DOHH2 (cell line): ENCODE data around the gene PTPRZ1.

Experiments used
- H3F3A ChIP-seq: fragments of 200-600 bp; sonication (generic), shearing (Covaris generic); 2 replicates; pipeline ENCODE4 v1.6.0; 2016; ENCODE audit warnings: antibody characterized with exemption, mild to moderate bottlenecking; ENCODE audit not compliant: control insufficient read depth, insufficient read depth
- H3K27ac ChIP-seq: fragments of 200-600 bp; sonication (generic); 2 replicates; pipeline ENCODE4 v1.5.1; 2014; ENCODE audit warnings: low read depth, mild to moderate bottlenecking, low read length, moderate library complexity
- H3K27me3 ChIP-seq: fragments of 200-600 bp; sonication (generic); 2 replicates; pipeline ENCODE4 v1.6.1; 2014; ENCODE audit warnings: mild to moderate bottlenecking, low read length, mixed read lengths; ENCODE audit not compliant: control insufficient read depth
- H3K36me3 ChIP-seq: fragments of 200-600 bp; sonication (generic); 2 replicates; pipeline ENCODE4 v1.6.1; 2014; ENCODE audit warnings: mild to moderate bottlenecking, low read length, moderate library complexity, mixed read lengths; ENCODE audit not compliant: control insufficient read depth
- H3K4me1 ChIP-seq: fragments of 200-600 bp; sonication (generic); 2 replicates; pipeline ENCODE4 v1.6.1; 2014; ENCODE audit warnings: mild to moderate bottlenecking, low read length, mixed read lengths; ENCODE audit not compliant: control insufficient read depth
- H3K4me2 ChIP-seq: fragments of 200-600 bp; sonication (generic); 2 replicates; pipeline ENCODE4 v1.6.0; 2014; ENCODE audit warnings: mild to moderate bottlenecking, low read length, moderate library complexity
- H3K4me3 ChIP-seq: fragments of 200-600 bp; sonication (generic); 2 replicates; pipeline ENCODE4 v1.5.1; 2014; ENCODE audit warnings: mild to moderate bottlenecking, low read length, mixed read lengths
- H3K79me2 ChIP-seq: fragments of 200-600 bp; sonication (generic); 2 replicates; pipeline ENCODE4 v1.6.1; 2014; ENCODE audit warnings: mild to moderate bottlenecking, low read length, mixed read lengths; ENCODE audit not compliant: control insufficient read depth
- H3K9me2 ChIP-seq: fragments of 200-600 bp; sonication (generic); replicated peaks from 2 replicates; pipeline ENCODE4 v1.6.1; 2014; ENCODE audit warnings: mild to moderate bottlenecking, low read length, mixed read lengths; ENCODE audit not compliant: control insufficient read depth
- H3K9me3 ChIP-seq: fragments of 200-600 bp; sonication (generic); 2 replicates; pipeline ENCODE4 v1.6.1; 2014; ENCODE audit warnings: antibody characterized with exemption, low read length, mixed read lengths; ENCODE audit not compliant: control insufficient read depth, insufficient read depth
- H4K20me1 ChIP-seq: fragments of 200-600 bp; sonication (generic); 2 replicates; pipeline ENCODE4 v1.6.0; 2014; ENCODE audit warnings: low read depth, mild to moderate bottlenecking, antibody characterized with exemption, low read length, moderate library complexity; ENCODE audit not compliant: control insufficient read depth, insufficient read depth
- EZH2phosphoT487 ChIP-seq: fragments of 200-600 bp; sonication (generic); IDR thresholded peaks from 2 replicates; pipeline ENCODE4 v1.6.1; 2017; ENCODE audit warnings: borderline replicate concordance, mild to moderate bottlenecking, antibody characterized with exemption, low read length, moderate library complexity, mixed read lengths
- TF ChIP-seq, protein P1 (sequence below): fragments of 200-600 bp; sonication (generic); IDR thresholded peaks from one replicate; pipeline ENCODE4 v1.5.1; 2014; ENCODE audit warnings: antibody characterized with exemption, mild to moderate bottlenecking, low read depth, low read length; ENCODE audit not compliant: poor library complexity, severe bottlenecking

PTPRZ1 gene

DNA sequence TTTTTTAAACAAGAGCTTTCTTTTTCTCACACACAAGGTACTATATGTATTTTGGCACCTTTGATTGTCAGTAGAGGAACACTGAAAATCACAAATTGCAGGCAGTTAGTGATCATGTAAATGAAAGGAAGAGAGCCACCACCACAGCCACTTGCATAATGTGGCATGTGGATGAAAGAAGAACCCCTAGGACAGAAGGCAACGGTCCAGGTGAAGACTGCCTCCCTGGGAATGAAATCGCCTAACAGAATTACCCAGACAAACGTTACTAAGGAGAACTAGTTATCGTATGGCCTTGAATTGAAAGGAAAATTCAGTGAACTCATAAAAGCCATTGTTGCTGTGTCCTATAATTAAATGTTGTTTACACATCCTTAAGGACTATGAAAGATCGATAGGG, 41.2 kb upstream of the PTPRZ1 start:
- TF ChIP-seq EZH2phosphoT487, result no peak
- TF ChIP-seq, protein P1, sequence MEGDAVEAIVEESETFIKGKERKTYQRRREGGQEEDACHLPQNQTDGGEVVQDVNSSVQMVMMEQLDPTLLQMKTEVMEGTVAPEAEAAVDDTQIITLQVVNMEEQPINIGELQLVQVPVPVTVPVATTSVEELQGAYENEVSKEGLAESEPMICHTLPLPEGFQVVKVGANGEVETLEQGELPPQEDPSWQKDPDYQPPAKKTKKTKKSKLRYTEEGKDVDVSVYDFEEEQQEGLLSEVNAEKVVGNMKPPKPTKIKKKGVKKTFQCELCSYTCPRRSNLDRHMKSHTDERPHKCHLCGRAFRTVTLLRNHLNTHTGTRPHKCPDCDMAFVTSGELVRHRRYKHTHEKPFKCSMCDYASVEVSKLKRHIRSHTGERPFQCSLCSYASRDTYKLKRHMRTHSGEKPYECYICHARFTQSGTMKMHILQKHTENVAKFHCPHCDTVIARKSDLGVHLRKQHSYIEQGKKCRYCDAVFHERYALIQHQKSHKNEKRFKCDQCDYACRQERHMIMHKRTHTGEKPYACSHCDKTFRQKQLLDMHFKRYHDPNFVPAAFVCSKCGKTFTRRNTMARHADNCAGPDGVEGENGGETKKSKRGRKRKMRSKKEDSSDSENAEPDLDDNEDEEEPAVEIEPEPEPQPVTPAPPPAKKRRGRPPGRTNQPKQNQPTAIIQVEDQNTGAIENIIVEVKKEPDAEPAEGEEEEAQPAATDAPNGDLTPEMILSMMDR, result no peak
- Histone ChIP-seq H3K9me3 (no peaks in the 10 kb centered on the region), H3K4me3 (no peak overlapping the region), H3F3A (no peaks in the 10 kb centered on the region), H4K20me1 (no peaks in the 10 kb centered on the region), H3K9me2 (no peaks in the 10 kb centered on the region), H3K36me3 (no peaks in the 10 kb centered on the region), H3K4me2 (no peak overlapping the region), H3K27me3 (no peaks in the 10 kb centered on the region), H3K79me2 (no peaks in the 10 kb centered on the region), H3K27ac (no peak overlapping the region), H3K4me1 (no peaks in the 10 kb centered on the region)

DNA sequence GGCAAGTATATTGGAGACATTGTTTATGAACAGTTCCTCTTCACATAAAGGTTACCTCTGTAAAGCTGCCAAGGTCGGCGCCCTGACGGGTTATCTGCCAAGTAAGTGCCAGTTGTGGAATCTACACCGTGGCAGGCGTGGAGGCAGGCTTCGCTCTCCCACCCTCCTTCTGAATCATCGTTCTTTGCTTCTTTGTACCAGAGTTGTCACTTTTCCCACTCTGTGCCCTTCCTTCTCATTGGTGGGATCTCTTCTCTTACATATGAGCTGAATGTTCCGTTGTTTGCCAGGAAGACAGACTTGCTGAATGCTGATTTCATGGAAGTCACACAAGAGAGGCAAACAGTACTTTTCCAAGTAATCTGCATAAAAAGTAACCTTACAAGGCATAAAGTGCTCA, 40.6 kb upstream of the PTPRZ1 start:
- H3K4me1 ChIP-seq, result no peaks in the 10 kb centered on the region
- no peak overlapping the region for H3K4me2 ChIP-seq
- no peak overlapping the region for H3K4me3 ChIP-seq
- TF ChIP-seq, protein P1, result no peak
- no peak for TF ChIP-seq EZH2phosphoT487
- no peaks in the 10 kb centered on the region for H3K79me2 ChIP-seq
- H3K36me3 ChIP-seq, result no peaks in the 10 kb centered on the region
- no peaks in the 10 kb centered on the region for H3K9me3 ChIP-seq
- no peak overlapping the region for H3K27ac ChIP-seq
- no peaks in the 10 kb centered on the region for H3K27me3 ChIP-seq
- no peaks in the 10 kb centered on the region for H3K9me2 ChIP-seq
- H3F3A ChIP-seq, result no peaks in the 10 kb centered on the region
- no peaks in the 10 kb centered on the region for H4K20me1 ChIP-seq

DNA sequence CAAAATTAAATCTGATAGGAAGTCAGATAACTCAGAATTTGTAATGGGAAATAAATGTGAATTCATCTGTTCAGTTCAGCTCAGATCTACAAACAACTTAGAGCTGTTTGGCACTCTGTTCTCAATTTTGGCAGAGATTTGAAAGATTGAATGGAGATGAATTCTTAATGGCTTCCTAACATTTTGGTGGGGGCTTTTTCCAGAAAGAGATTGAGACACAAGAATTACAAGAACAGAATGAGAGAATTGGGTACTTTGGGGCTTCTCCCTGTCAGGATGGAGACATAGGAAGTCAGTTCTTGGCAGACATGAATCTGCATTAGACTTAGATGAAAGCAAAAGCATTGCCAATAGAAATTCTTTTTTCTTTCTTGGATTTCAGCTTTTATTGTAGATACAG, 39.0 kb upstream of the PTPRZ1 start:
- no peak for TF ChIP-seq EZH2phosphoT487
- TF ChIP-seq, protein P1, result no peak
- no peaks in the 10 kb centered on the region for H3F3A ChIP-seq
- H3K9me3 ChIP-seq, result no peaks in the 10 kb centered on the region

DNA sequence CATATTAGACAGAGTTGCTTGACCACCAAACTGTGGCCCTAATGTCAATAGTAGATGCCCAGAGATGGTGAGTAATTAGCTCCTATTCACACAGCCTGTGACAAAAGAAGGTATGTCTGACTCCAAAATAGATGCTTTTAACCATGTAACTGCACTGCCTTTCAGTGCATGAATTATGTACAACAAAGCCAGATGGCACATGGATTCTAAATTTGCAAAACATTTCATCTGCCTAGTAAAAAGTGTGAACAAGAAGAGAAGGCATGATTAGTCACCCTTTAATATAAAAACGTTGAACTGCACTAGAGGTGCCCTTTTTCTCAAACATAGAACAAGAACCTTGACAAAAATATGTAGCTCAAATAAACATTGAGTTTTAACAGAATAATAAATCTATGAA, 35.5 kb upstream of the PTPRZ1 start:
- Histone ChIP-seq H3K27me3 (no peaks in the 10 kb centered on the region), H3K4me3 (no peak overlapping the region), H3K4me2 (no peak overlapping the region), H4K20me1 (no peaks in the 10 kb centered on the region), H3K9me2 (no peaks in the 10 kb centered on the region), H3F3A (no peaks in the 10 kb centered on the region), H3K4me1 (no peaks in the 10 kb centered on the region), H3K36me3 (no peaks in the 10 kb centered on the region), H3K27ac (no peak overlapping the region), H3K9me3 (no peaks in the 10 kb centered on the region), H3K79me2 (no peaks in the 10 kb centered on the region)
- TF ChIP-seq, protein P1, result no peak
- TF ChIP-seq EZH2phosphoT487, result no peak

More for the DNA sequence above, 39.0 kb upstream of the PTPRZ1 start:
- no peak overlapping the region for H3K4me2 ChIP-seq
- no peaks in the 10 kb centered on the region for H3K9me2 ChIP-seq
- H3K27ac ChIP-seq, result no peak overlapping the region
- no peaks in the 10 kb centered on the region for H3K27me3 ChIP-seq
- H3K4me3 ChIP-seq, result no peak overlapping the region
- no peaks in the 10 kb centered on the region for H3K79me2 ChIP-seq
- H3K4me1 ChIP-seq, result no peaks in the 10 kb centered on the region
- H3K36me3 ChIP-seq, result no peaks in the 10 kb centered on the region
- no peaks in the 10 kb centered on the region for H4K20me1 ChIP-seq
